GM19395 (cell line): ENCODE data around the gene ZFYVE9.
"Not testable (repeated sequence)": the region's sequence is repeated elsewhere in the genome, so short reads cannot be mapped to it uniquely, and the experiment has no call there.

Experiments
- ATAC-seq: cut with Tn5 transposase; IDR thresholded peaks from one replicate; pipeline ENCODE4 v1.9.1; 2021; ENCODE audit warnings: mild to moderate bottlenecking, moderate library complexity; ENCODE audit not compliant: unreplicated experiment

ZFYVE9 gene

DNA sequence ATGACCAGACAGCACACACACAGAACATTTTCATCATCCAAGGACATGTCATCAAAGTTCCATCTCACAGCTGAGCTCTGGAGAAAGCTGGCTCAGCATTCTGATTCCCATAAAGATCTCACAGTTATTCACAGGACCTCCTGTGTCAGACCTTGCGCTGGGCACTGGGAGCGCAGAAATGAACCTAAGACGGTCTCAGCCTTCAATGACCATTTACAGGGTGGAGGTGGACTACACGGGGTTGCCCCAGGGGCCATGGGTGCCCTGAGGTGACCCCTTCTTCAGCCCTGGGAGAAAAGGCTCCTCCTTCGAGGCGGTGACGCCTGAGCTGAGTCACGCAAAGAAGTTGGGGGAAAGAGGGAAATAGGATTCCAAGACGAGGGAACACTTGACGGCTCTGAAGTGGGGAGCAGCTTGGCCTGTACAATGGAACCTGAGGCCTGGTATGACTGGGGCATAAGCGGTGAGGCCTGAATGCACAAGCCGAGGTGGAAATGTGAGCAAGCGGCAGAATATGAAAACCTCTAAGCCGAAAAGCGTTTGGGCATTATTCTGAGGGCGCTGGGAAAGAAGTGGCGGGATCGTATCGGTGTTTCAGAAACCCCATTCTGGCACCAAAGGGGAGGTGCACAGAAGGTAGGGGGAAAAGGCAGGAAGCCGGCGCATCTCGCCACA is 223.3 kb downstream of the ZFYVE9 start:
- ATAC-seq, result peak; percentile 0

DNA sequence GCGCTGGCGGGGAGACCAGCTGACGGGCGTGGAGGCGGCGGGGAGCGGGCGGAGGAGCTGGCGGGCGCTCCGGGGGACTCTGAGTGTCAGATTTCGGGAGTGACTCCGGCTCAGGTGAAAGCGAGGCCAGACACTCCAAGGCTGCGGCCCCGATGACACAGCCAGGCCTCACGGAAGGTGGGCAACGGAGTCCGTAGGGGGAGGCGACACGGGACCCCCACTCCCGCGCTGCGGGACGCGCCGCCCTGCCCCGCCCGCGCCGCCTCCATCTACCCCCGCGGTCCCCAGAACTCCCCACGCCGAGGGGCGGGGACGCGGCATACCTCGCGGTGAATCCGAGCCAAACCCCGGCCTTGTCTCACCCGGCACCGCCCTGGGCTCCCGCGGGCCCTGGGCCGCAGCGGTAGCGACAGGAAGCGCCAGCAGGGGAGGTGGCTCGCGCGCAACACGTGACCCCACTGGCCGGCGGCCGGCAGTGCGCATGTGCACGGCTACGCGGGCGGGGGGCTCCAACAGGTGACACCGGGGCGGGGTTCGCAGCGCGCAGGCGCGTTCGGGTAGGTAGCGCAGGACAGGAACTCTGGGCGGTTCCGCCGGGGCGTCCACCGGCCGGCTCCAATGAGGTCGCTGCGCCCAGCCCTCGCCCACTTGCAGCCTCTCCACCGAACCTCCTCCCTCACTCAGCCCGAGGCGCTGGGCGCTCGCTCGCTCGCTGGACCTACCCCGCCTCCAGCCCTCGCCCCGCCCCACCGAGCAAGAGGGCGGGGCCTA is 224.0 kb downstream of the ZFYVE9 start, which contains the start of gene CC2D1B:
CC2D1B (minus strand) TSS at position 460 of the 771 bp plus-strand sequence. CDS start 1,585 bp downstream, outside the sequence.
- peak; percentile 87 for ATAC-seq

DNA sequence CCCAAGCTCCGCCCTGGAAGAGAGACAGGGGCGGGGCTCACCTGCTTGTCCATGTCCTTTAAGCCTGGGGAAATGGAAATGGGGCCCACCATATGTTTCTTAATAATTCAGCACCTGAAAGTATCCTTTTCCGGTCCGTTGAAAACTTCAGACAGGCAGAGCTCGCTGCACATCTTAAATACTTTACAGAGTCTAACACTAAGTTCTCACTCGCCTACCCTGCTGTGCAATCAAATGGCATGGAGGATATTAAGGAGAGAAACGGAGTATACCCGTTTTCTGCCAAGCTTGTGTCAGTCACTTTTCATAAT is 224.6 kb downstream of the ZFYVE9 start:
- peak; percentile 1 for ATAC-seq

DNA sequence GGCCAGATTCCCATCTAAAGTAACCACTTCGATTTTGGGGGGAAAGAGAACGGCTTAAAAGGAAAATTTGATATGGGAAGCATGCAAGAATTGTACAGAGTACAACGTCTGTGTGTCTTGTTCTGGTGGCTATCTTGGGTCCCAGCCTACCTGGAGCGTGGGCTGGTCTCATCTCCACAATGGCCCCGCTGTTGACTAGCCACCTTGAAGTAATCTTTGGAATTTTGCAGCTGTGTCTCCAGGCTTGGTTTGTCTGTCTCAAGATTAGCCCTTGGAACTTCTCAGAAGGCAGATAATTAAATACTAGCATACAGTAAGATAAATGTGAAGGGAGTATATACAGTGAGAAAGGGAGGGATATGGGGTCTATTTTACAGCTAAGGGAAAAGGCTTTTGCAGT is 225.4 kb downstream of the ZFYVE9 start:
- no peak for ATAC-seq

DNA sequence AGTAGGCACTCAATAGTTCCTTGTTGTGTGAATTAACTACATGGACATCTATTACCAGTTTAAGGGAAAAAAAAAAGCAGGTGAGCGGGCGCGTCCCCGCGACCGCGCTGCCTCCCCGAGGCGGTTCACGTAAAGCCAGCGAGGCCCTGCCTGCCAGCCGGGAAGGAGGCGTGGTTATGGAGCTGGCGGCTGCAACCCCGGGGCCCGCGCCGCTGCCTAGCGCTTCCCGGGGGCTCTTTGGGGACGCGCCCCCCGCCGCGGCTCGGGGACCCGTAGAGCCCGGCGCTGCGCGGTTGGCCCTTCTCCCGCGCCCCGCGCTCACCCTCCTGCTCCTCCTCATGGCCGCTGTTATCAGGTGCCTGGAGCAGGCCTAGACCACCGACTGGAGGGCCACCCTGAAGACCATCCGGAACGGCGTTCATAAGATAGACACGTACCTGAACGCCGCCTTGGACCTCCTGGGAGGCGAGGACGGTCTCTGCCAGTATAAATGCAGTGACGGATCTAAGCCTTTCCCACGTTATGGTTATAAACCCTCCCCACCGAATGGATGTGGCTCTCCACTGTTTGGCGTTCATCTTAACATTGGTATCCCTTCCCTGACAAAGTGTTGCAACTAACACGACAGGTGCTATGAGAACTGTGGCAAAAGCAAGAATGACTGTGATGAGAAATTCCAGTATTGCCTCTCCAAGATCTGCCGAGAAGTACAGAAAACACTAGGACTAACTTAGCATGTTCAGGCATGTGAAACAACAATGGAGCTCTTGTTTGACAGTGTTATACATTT is 226.7 kb downstream of the ZFYVE9 start:
- no peak for ATAC-seq

DNA sequence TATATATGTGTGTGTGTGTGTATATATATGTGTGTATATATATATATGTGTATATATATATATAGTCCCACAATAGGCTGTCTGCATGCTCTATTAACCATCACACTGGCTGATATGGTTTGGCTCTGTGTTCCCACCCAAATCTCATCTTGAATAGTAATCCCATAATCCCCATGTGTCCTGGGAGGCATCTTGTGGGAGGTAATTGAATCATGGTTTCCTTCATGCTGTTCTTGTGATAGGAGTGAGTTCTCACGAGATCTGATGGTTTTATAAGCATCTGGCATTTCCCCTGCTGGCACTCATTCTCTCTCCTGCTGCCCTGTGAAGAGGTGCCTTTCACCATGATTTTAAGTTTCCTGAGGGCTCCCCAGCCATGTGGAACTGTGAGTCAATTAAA is 228.0 kb downstream of the ZFYVE9 start:
- ATAC-seq, result not testable (repeated sequence)

DNA sequence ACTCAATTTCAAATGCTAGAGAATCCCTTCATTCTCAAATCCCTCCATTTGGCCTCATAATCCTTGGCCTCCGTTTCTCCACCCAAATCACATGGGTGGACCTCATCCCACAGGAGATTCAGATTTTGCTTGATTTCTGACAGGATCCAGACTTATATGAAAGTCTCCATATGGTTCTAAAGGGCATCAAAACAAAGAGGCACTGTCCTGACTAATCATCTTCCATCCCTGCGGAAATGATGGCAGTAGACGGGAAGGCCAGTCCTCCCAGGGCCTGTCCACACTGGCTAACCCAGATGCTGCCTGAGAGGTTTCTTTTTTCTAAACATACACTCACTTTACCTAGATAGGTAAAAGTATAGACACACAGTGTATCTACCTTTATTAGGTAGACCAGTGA is 243.5 kb downstream of the ZFYVE9 start:
- ATAC-seq, result no peak

DNA sequence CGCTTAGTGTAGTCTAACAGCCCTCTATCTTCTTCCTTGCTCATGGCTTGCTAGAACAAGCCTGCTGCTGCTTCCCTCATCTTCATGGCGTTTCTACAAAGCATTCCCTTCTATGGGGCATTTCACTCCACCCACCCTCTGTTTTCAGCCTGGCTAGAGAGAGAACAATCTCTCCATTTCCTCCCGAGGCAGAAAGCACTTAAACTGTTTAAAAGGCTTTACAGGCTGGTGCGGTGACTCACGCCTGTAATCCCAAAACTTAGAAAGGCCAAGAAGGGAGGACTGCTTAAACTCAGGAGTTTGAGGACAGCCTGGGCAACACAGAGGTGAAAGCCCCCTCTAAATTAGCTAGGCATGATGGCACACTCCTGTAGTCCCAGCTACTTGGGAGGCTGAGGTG is 244.6 kb downstream of the ZFYVE9 start:
- ATAC-seq, result no peak

DNA sequence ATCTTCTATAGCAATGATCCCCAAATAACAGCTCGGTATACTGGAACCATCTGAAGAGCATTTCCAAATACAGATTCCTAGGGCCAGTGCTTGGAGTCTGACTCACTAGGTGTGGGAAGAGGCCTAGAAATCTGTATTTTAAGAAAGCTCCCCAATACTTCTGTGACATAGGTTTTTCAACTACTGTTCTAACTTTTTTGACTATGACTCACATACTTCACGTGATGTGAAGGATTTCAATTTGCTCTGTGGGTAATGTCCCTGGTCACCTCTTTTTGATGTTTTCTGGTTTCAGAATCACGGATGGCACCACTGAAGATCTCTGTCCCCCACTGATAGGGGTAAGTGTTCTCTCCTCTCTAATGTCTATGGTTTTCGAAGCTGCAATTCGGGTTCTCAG is 251.3 kb downstream of the ZFYVE9 start:
- ATAC-seq, result no peak
